Neural crest cell (in vitro differentiated cells): ENCODE measurements around the gene MS4A10. TPM values are rescaled to one million over a fixed set of nuclear protein-coding genes. Genes with fewer than 3 reads are reported as not detected.

Source experiments
- DNase-seq: peaks from one replicate; pipeline ENCODE4 v3.0.0; 2021; ENCODE audit warnings: low read depth, mixed read lengths, low spot score
- H3K27ac Mint-ChIP-seq: one replicate; pipeline ENCODE4 v1.8.0; 2021; ENCODE audit warnings: mild to moderate bottlenecking, mixed read lengths; ENCODE audit not compliant: unreplicated experiment
- H3K27me3 Mint-ChIP-seq: 2 replicates; pipeline ENCODE4 v1.8.0; 2021; ENCODE audit warnings: low read depth, mild to moderate bottlenecking, mixed read lengths
- H3K36me3 Mint-ChIP-seq: 2 replicates; pipeline ENCODE4 v1.8.0; 2021; ENCODE audit warnings: low read depth, mild to moderate bottlenecking, mixed read lengths
- H3K4me1 Mint-ChIP-seq: 2 replicates; pipeline ENCODE4 v1.8.0; 2021; ENCODE audit warnings: mixed read lengths
- H3K4me3 Mint-ChIP-seq: one replicate; pipeline ENCODE4 v1.8.0; 2021; ENCODE audit warnings: mild to moderate bottlenecking, mixed read lengths
- H3K9me3 Mint-ChIP-seq: 2 replicates; pipeline ENCODE4 v1.8.0; 2021; ENCODE audit warnings: mixed read lengths
- total RNA-seq: library from RNA; stranded (reverse); gene quantifications from 2 replicates; pipeline ENCODE4 v1.2.1, GENCODE V29; 2021
- TF ChIP-seq, protein P1 (sequence below): fragments of 200-600 bp; sonication (generic); conservative IDR thresholded peaks from 2 replicates; pipeline ENCODE4 v1.5.0; 2021; ENCODE audit warnings: antibody characterized with exemption, mild to moderate bottlenecking

MS4A10 gene
- total RNA-seq, 1 donor from 2014 or later = not detected

- H3K27me3 Mint-ChIP-seq = peaks cover 2% of the 10 kb centered on the region
- H3K4me1 Mint-ChIP-seq = peaks cover 6% of the 10 kb centered on the region
- H3K9me3 Mint-ChIP-seq = no peaks in the 10 kb centered on the region
- peak overlapping the region; percentile 57 for H3K27ac Mint-ChIP-seq
- TF ChIP-seq, protein P1, sequence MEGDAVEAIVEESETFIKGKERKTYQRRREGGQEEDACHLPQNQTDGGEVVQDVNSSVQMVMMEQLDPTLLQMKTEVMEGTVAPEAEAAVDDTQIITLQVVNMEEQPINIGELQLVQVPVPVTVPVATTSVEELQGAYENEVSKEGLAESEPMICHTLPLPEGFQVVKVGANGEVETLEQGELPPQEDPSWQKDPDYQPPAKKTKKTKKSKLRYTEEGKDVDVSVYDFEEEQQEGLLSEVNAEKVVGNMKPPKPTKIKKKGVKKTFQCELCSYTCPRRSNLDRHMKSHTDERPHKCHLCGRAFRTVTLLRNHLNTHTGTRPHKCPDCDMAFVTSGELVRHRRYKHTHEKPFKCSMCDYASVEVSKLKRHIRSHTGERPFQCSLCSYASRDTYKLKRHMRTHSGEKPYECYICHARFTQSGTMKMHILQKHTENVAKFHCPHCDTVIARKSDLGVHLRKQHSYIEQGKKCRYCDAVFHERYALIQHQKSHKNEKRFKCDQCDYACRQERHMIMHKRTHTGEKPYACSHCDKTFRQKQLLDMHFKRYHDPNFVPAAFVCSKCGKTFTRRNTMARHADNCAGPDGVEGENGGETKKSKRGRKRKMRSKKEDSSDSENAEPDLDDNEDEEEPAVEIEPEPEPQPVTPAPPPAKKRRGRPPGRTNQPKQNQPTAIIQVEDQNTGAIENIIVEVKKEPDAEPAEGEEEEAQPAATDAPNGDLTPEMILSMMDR = no peak
- H3K4me3 Mint-ChIP-seq = no peak overlapping the region
- DNase-seq = no peak
- H3K36me3 Mint-ChIP-seq = no peaks in the 10 kb centered on the region
These were observed 8.0 kb upstream of the MS4A10 start for GRCh38 chr11:60777106-60777505.

- no peaks in the 10 kb centered on the region for H3K9me3 Mint-ChIP-seq
- DNase-seq = no peak
- H3K36me3 Mint-ChIP-seq = no peaks in the 10 kb centered on the region
- H3K4me1 Mint-ChIP-seq = peaks cover 6% of the 10 kb centered on the region
- TF ChIP-seq, protein P1 = no peak
- no peak overlapping the region for H3K4me3 Mint-ChIP-seq
- H3K27ac Mint-ChIP-seq = no peak overlapping the region
- H3K27me3 Mint-ChIP-seq = peaks cover 2% of the 10 kb centered on the region
These were observed 7.6 kb upstream of the MS4A10 start for GRCh38 chr11:60777572-60777971.

DNA sequence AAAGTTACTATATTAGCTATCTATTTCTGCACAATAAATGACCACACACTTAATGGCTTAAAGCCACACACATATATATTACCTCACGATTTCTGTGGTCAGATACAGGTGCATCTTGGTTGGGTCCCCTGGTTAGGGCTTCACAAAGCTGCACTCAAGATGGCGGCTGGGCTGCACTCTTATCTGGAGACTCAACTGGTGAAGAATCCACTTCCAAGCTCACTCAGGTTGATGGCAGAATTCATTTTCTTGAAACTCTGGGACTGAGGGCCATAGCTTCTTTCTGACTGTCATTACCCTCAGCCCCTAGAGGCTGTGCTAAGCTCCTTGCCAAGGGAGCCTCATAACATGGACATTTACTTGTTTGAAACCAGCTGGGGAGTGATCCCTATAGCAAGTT, 5.1 kb upstream of the MS4A10 start:
- Mint-ChIP-seq H3K27ac (no peak overlapping the region), H3K27me3 (no peaks in the 10 kb centered on the region)

GRCh38 chr11:60780774-60781173, 4.4 kb upstream of the MS4A10 start:
- no peak overlapping the region for H3K27ac Mint-ChIP-seq
- DNase-seq = no peak
- no peaks in the 10 kb centered on the region for H3K27me3 Mint-ChIP-seq
- H3K4me1 Mint-ChIP-seq = no peaks in the 10 kb centered on the region
- TF ChIP-seq, protein P1 = no peak
- no peaks in the 10 kb centered on the region for H3K9me3 Mint-ChIP-seq
- H3K36me3 Mint-ChIP-seq = no peaks in the 10 kb centered on the region
- no peak overlapping the region for H3K4me3 Mint-ChIP-seq

More for the DNA sequence above, 5.1 kb upstream of the MS4A10 start:
- TF ChIP-seq, protein P1 = no peak
- peaks cover 6% of the 10 kb centered on the region for H3K4me1 Mint-ChIP-seq
- DNase-seq = no peak
- no peaks in the 10 kb centered on the region for H3K9me3 Mint-ChIP-seq
- no peak overlapping the region for H3K4me3 Mint-ChIP-seq
- H3K36me3 Mint-ChIP-seq = no peaks in the 10 kb centered on the region

- Mint-ChIP-seq H3K27me3 (no peaks in the 10 kb centered on the region), H3K9me3 (no peaks in the 10 kb centered on the region), H3K36me3 (no peaks in the 10 kb centered on the region), H3K4me3 (no peak overlapping the region), H3K4me1 (no peaks in the 10 kb centered on the region), H3K27ac (no peak overlapping the region)
- TF ChIP-seq, protein P1 = no peak
- DNase-seq = no peak
These were observed 3.7 kb upstream of the MS4A10 start for GRCh38 chr11:60781286-60781980.
